ENCODE results near the gene KDM8.

- no peak for TF ChIP-seq EZH2 (IDR thresholded peaks at IDR 0.05; ENCODE audit: borderline replicate concordance, low read depth, low read length, severe bottlenecking)
- TF ChIP-seq CTCF (IDR thresholded peaks at IDR 0.05; ENCODE audit: extremely low read depth in 1 of 2, insufficient read depth in 1 of 2, low read depth in 1 of 2, low read length in 2 of 2) = no peak
- no peak for TF ChIP-seq POLR2AphosphoS5 (IDR thresholded peaks at IDR 0.05; ENCODE audit: insufficient read depth, low read depth, low read length)
- TF ChIP-seq MAX (IDR thresholded peaks at IDR 0.05; ENCODE audit: insufficient read depth, insufficient read length) = no peak
- TF ChIP-seq POLR2A (IDR thresholded peaks at IDR 0.05; ENCODE audit: low read depth, low read length) = no peak
- TF ChIP-seq JUN (IDR thresholded peaks at IDR 0.05; ENCODE audit: borderline replicate concordance, insufficient read depth, insufficient read length, low read depth) = no peak
- no peak for TF ChIP-seq MYC (IDR thresholded peaks at IDR 0.05; ENCODE audit: low read depth, low read length)
- TF ChIP-seq FOS (IDR thresholded peaks at IDR 0.05; ENCODE audit: borderline replicate concordance, insufficient read depth, low read length) = no peak
- TF ChIP-seq GATA2 (IDR thresholded peaks at IDR 0.05; ENCODE audit: insufficient read depth, insufficient read length, low read depth, low read length) = no peak
These were observed 12.9 kb upstream of the KDM8 start for GRCh38 chr16:27190316-27190871.
